Epidermal melanocyte (primary cell): ENCODE results near the gene KHDC4.

Source experiments
- DNase-seq: peaks from one replicate; pipeline ENCODE4 v3.0.0; 2011; ENCODE audit warnings: low spot score; ENCODE audit not compliant: insufficient read length

Gene KHDC4

GRCh38 chr1:155969377-155969791 is 35.2 kb upstream of the KHDC4 start:
- no peak for DNase-seq

- DNase-seq: no peak
Observed at GRCh38 chr1:155968670-155969069, 34.5 kb upstream of the KHDC4 start.

- no peak for DNase-seq
Observed at GRCh38 chr1:155968051-155968400, 33.8 kb upstream of the KHDC4 start.

GRCh38 chr1:155967341-155968050 is 33.3 kb upstream of the KHDC4 start:
- DNase-seq: no peak

GRCh38 chr1:155966750-155967149 is 32.5 kb upstream of the KHDC4 start:
- no peak for DNase-seq

- no peak for DNase-seq
Observed at GRCh38 chr1:155966135-155966534, 31.9 kb upstream of the KHDC4 start.

- no peak for DNase-seq
Observed at GRCh38 chr1:155964193-155964592, 30.0 kb upstream of the KHDC4 start.

GRCh38 chr1:155962599-155963211 is 28.5 kb upstream of the KHDC4 start:
- DNase-seq: no peak

- no peak for DNase-seq
Observed at GRCh38 chr1:155961937-155962336, 27.7 kb upstream of the KHDC4 start.

- no peak for DNase-seq
Observed at GRCh38 chr1:155960081-155960745, 26.0 kb upstream of the KHDC4 start.

- no peak for DNase-seq
Observed at GRCh38 chr1:155957411-155957915, 23.2 kb upstream of the KHDC4 start.

- no peak for DNase-seq
Observed at GRCh38 chr1:155954645-155955044, 20.4 kb upstream of the KHDC4 start.

GRCh38 chr1:155952505-155952890 is 18.3 kb upstream of the KHDC4 start:
- DNase-seq: no peak

GRCh38 chr1:155951753-155952504 is 17.7 kb upstream of the KHDC4 start:
- DNase-seq: no peak

- no peak for DNase-seq
Observed at GRCh38 chr1:155950829-155951228, 16.6 kb upstream of the KHDC4 start.

GRCh38 chr1:155947741-155948140 is 13.5 kb upstream of the KHDC4 start:
- no peak for DNase-seq

GRCh38 chr1:155947292-155947691 is 13.1 kb upstream of the KHDC4 start:
- DNase-seq: no peak

GRCh38 chr1:155946633-155947219 is 12.5 kb upstream of the KHDC4 start:
- no peak for DNase-seq

GRCh38 chr1:155944444-155944799 is 10.2 kb upstream of the KHDC4 start:
- no peak for DNase-seq

- DNase-seq: no peak
Observed at GRCh38 chr1:155942578-155943141, 8.4 kb upstream of the KHDC4 start.

- DNase-seq: no peak
Observed at GRCh38 chr1:155941845-155942531, 7.8 kb upstream of the KHDC4 start.
